SJCRH30 (cell line): ENCODE results near the gene CTDSPL2. TPM values are rescaled to one million over a fixed set of nuclear protein-coding genes. Genes with fewer than 3 reads are reported as not detected.
"Not testable (repeated sequence)": the region's sequence is repeated elsewhere in the genome, so short reads cannot be mapped to it uniquely, and the experiment has no call there.

Source experiments
- DNase-seq, 2 experiments: peaks; one replicate each; pipeline ENCODE4 v3.0.0-alpha.2; 2015 to 2020
- H3K27ac ChIP-seq: fragments of 250-450 bp; sonication (Bioruptor Pico); 2 replicates; pipeline ENCODE4 v1.5.1; 2020; ENCODE audit warnings: mild to moderate bottlenecking, moderate library complexity
- H3K27me3 ChIP-seq: fragments of 250-450 bp; sonication (Bioruptor Pico); 2 replicates; pipeline ENCODE4 v1.5.1; 2020; ENCODE audit warnings: mild to moderate bottlenecking, moderate library complexity
- H3K36me3 ChIP-seq: fragments of 250-450 bp; sonication (Bioruptor Pico); 2 replicates; pipeline ENCODE4 v1.5.1; 2020; ENCODE audit warnings: mild to moderate bottlenecking, moderate library complexity
- H3K4me1 ChIP-seq: fragments of 250-450 bp; sonication (Bioruptor Pico); 2 replicates; pipeline ENCODE4 v1.5.1; 2020; ENCODE audit warnings: mild to moderate bottlenecking, moderate library complexity
- H3K4me3 ChIP-seq: fragments of 250-450 bp; sonication (Bioruptor Pico); 2 replicates; pipeline ENCODE4 v1.5.1; 2020; ENCODE audit warnings: mild to moderate bottlenecking, moderate library complexity
- H3K9me3 ChIP-seq: fragments of 250-450 bp; sonication (Bioruptor Pico); replicated peaks from 2 replicates; pipeline ENCODE4 v1.5.1; 2020; ENCODE audit warnings: mild to moderate bottlenecking, moderate library complexity
- total RNA-seq: library from RNA; depleted of rRNA; stranded (reverse); fragments of >200 nt; shearing (Covaris generic); gene quantifications from 2 replicates; pipeline ENCODE4 v1.2.3, GENCODE V29; 2014

CTDSPL2 gene
- total RNA-seq, 1 experiment from 2014 or later, result 145 TPM

- Histone ChIP-seq H3K4me1 (no peaks in the 10 kb centered on the region), H3K9me3 (peaks cover 10% of the 10 kb centered on the region), H3K27me3 (no peaks in the 10 kb centered on the region), H3K27ac (no peak overlapping the region), H3K36me3 (peaks cover 5% of the 10 kb centered on the region), H3K4me3 (no peak overlapping the region)
- DNase-seq, result no peak
Observed at GRCh38 chr15:44450172-44450571, 22.7 kb downstream of the CTDSPL2 start.

DNA sequence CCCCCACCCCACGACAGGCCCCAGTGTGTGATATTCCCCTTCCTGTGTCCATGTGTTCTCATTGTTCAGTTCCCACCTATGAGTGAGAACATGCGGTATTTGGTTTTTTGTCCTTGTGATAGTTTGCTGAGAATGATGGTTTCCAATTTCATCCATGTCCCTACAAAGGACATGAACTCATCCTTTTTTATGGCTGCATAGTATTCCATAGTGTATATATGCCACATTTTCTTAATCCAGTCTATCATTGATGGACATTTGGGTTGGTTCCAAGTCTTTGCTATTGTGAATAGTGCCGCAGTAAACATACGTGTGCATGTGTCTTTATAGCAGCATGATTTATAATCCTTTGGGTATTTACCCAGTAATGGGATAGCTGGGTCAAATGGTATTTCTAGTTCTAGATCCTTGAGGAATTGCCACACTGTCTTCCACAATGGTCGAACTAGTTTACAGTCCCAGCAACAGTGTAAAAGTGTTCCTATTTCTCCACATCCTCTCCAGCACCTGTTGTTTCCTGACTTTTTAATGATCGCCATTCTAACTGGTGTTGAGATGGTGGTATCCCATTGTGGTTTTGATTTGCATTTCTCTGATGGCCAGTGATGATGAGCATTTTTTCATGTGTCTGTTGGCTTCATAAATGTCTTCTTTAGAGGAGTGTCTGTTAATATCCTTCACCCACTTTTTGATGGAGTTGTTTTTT lies 26.3 kb downstream of the CTDSPL2 start:
- not testable (repeated sequence) for H3K27ac ChIP-seq, H3K27me3 ChIP-seq, H3K36me3 ChIP-seq, H3K4me1 ChIP-seq, H3K4me3 ChIP-seq, DNase-seq
- peaks cover 10% of the 10 kb centered on the region for H3K9me3 ChIP-seq

- H3K4me1 ChIP-seq, result no peaks in the 10 kb centered on the region
- H3K9me3 ChIP-seq, result peaks cover 7% of the 10 kb centered on the region
- H3K4me3 ChIP-seq, result no peak overlapping the region
- H3K27ac ChIP-seq, result no peak overlapping the region
- peaks cover 39% of the 10 kb centered on the region for H3K36me3 ChIP-seq
- DNase-seq, result no peak
- no peaks in the 10 kb centered on the region for H3K27me3 ChIP-seq
Observed at GRCh38 chr15:44458429-44458828, 31.0 kb downstream of the CTDSPL2 start.

- Histone ChIP-seq H3K27me3 (no peaks in the 10 kb centered on the region), H3K36me3 (peaks cover 53% of the 10 kb centered on the region), H3K4me3 (no peak overlapping the region), H3K4me1 (no peaks in the 10 kb centered on the region), H3K9me3 (peaks cover 3% of the 10 kb centered on the region; the same call in 1 of the 2 replicates), H3K27ac (no peak overlapping the region)
- no peak for DNase-seq
Observed at GRCh38 chr15:44468709-44469385, 41.4 kb downstream of the CTDSPL2 start.

DNA sequence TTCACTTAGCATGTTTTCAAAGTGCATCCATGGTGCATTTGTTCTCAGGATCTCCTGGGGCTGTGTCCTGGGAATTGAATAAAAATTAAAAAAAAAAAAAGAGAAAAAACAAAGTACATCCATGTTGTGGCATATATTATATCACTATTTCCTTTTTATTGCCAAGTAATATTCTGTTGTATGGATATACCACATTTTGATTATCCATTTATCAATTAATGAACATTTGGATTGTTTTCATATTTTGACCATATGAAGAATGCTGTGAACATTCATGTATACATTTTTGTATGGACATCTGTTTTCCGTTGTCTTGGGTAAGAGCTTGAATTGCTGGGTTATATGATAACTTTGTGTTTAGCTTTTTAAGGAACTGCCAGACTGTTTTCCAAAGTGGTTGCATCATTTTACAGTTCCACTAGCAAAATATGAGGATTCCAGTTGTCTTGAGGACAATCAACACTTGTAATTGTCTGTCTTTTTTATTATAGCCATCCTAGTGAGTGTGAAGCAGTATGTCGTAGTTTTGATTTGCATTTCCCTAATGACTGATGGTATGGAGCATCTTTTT lies 44.5 kb downstream of the CTDSPL2 start:
- no peak for DNase-seq
- peaks cover 40% of the 10 kb centered on the region for H3K36me3 ChIP-seq
- H3K27me3 ChIP-seq, result no peaks in the 10 kb centered on the region
- H3K4me1 ChIP-seq, result no peaks in the 10 kb centered on the region
- H3K27ac ChIP-seq, result no peak overlapping the region
- H3K4me3 ChIP-seq, result no peak overlapping the region
- H3K9me3 ChIP-seq, result peaks cover 3% of the 10 kb centered on the region; the same call in 1 of the 2 replicates

- peaks cover 15% of the 10 kb centered on the region for H3K36me3 ChIP-seq
- DNase-seq, result no peak
- no peaks in the 10 kb centered on the region for H3K27me3 ChIP-seq
- H3K9me3 ChIP-seq, result no peaks in the 10 kb centered on the region
- H3K27ac ChIP-seq, result no peak overlapping the region
- no peaks in the 10 kb centered on the region for H3K4me1 ChIP-seq
- no peak overlapping the region for H3K4me3 ChIP-seq
Observed at GRCh38 chr15:44479343-44479742, 51.9 kb downstream of the CTDSPL2 start.

DNA sequence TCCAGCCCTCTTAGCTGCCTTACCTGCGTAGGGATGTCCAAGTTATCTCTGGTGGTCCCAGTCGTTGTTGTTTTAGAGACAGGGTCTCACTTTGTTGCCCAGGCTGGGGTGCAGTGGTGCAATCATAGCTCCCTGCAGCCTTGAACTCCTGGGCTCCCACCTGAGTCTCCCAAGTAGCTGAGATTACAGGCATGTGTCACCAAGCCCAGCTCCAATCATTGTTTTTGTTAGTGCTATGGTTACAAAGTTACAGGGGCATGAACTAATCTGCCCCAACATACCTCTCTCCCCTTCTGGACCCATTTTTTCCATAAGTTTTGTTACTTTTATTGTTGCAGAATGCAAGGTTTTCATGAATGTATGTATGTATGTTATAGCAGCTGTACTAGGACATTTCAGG lies 54.7 kb downstream of the CTDSPL2 start:
- Histone ChIP-seq H3K27ac (no peak overlapping the region), H3K4me3 (no peak overlapping the region), H3K9me3 (no peaks in the 10 kb centered on the region), H3K36me3 (peaks cover 13% of the 10 kb centered on the region), H3K27me3 (no peaks in the 10 kb centered on the region), H3K4me1 (no peaks in the 10 kb centered on the region)
- DNase-seq, result no peak

DNA sequence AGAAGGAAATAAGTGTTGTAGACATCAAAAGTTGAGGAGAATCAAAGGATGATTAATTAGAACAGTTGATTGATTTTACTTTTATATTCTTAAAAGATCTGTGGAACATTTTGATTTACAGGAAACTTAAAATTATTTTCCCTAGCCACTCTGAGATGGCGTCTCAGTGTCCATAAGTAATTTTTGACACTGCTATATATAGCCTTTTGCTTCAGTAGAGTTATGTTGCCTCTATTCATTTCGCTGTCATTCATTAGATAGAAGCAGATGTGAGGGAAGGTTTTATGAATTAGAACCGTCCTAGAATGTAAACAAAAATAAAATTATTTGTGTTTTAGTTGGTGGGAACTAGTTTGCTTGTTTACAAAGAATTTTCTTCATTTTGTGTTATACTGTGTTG lies 58.5 kb downstream of the CTDSPL2 start:
- H3K4me1 ChIP-seq, result peaks cover 3% of the 10 kb centered on the region; the same call in 1 of the 2 replicates
- peaks cover 44% of the 10 kb centered on the region for H3K36me3 ChIP-seq
- no peaks in the 10 kb centered on the region for H3K9me3 ChIP-seq
- H3K4me3 ChIP-seq, result no peak overlapping the region
- no peaks in the 10 kb centered on the region for H3K27me3 ChIP-seq
- no peak for DNase-seq
- no peak overlapping the region for H3K27ac ChIP-seq

DNA sequence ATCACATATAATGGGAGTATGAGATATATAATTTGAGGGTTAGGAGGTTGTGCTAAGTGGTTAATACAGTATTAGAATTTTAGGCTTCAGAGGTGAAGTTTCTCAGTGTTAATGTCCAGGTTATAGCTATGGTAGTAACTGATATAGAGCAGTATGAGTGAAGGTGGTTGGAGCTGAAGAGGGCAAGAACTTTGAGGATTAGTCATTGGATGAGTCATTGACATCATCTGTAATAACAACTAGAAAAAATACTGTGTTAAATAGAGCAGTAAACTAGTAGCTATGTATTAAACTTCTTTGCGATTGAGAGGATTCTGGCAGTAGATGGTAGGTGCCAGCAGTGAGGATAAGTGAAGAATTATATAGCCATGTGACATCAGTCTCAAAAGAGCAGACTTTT lies 62.0 kb downstream of the CTDSPL2 start:
- Histone ChIP-seq H3K9me3 (no peaks in the 10 kb centered on the region), H3K4me3 (no peak overlapping the region), H3K27me3 (no peaks in the 10 kb centered on the region), H3K36me3 (peaks cover 57% of the 10 kb centered on the region), H3K4me1 (peaks cover 3% of the 10 kb centered on the region; the same call in 1 of the 2 replicates), H3K27ac (no peak overlapping the region)
- no peak for DNase-seq

DNA sequence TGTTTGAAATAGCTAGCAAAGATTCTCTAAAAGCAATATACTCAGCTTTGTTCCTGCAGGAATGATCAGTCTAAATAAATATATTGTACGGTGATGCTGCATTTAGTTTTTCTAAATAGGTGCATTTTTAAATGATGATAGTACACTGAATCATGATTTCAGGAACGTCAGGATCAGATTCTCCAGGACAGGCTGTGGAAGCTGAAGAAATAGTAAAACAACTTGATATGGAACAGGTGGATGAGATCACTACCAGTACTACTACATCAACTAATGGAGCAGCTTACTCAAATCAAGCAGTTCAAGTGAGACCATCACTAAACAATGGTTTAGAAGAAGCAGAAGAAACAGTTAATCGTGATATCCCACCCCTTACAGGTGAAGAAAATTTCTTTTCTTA lies 63.2 kb downstream of the CTDSPL2 start:
- Histone ChIP-seq H3K4me3 (no peak overlapping the region), H3K27ac (no peak overlapping the region), H3K4me1 (peaks cover 3% of the 10 kb centered on the region; the same call in 1 of the 2 replicates), H3K27me3 (no peaks in the 10 kb centered on the region), H3K9me3 (no peaks in the 10 kb centered on the region), H3K36me3 (peaks cover 61% of the 10 kb centered on the region)
- no peak for DNase-seq

GRCh38 chr15:44492040-44492439 lies 64.6 kb downstream of the CTDSPL2 start:
- peaks cover 68% of the 10 kb centered on the region for H3K36me3 ChIP-seq
- no peaks in the 10 kb centered on the region for H3K27me3 ChIP-seq
- H3K27ac ChIP-seq, result no peak overlapping the region
- H3K4me1 ChIP-seq, result peaks cover 3% of the 10 kb centered on the region; the same call in 1 of the 2 replicates
- DNase-seq, result no peak
- no peaks in the 10 kb centered on the region for H3K9me3 ChIP-seq
- H3K4me3 ChIP-seq, result no peak overlapping the region

- Histone ChIP-seq H3K9me3 (no peaks in the 10 kb centered on the region), H3K4me3 (no peak overlapping the region), H3K27me3 (no peaks in the 10 kb centered on the region), H3K4me1 (peaks cover 3% of the 10 kb centered on the region; the same call in 1 of the 2 replicates), H3K36me3 (peaks cover 67% of the 10 kb centered on the region), H3K27ac (no peak overlapping the region)
- DNase-seq, result no peak
Observed at GRCh38 chr15:44492672-44493071, 65.2 kb downstream of the CTDSPL2 start.

DNA sequence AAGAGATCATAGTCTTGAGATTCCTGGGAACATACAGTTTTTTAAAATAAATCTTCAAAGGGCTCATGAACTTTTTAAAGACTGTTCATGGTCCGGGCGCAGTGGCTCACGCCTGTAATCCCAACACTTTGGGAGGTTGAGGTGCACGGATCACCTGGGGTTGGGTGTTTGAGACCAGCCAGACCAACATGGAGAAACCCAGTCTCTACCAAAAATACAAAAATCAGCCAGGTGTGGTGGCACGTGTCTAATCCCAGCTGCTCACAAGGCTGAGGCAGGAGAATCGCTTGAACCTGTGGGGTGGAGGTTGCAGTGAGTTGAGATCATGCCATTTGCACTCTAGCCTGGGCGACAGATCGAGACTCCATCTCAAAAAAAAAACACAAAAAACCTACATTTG lies 68.1 kb downstream of the CTDSPL2 start:
- Histone ChIP-seq H3K4me1 (no peaks in the 10 kb centered on the region), H3K4me3 (no peak overlapping the region), H3K9me3 (no peaks in the 10 kb centered on the region), H3K36me3 (peaks cover 64% of the 10 kb centered on the region), H3K27ac (no peak overlapping the region), H3K27me3 (no peaks in the 10 kb centered on the region)
- no peak for DNase-seq

- no peak for DNase-seq
- no peak overlapping the region for H3K27ac ChIP-seq
- H3K4me3 ChIP-seq, result no peak overlapping the region
- H3K36me3 ChIP-seq, result peaks cover 65% of the 10 kb centered on the region
- H3K4me1 ChIP-seq, result peaks cover 5% of the 10 kb centered on the region; the same call in 1 of the 2 replicates
- no peaks in the 10 kb centered on the region for H3K9me3 ChIP-seq
- H3K27me3 ChIP-seq, result no peaks in the 10 kb centered on the region
Observed at GRCh38 chr15:44500555-44500954, 73.1 kb downstream of the CTDSPL2 start.

GRCh38 chr15:44501768-44502366 lies 74.4 kb downstream of the CTDSPL2 start:
- H3K36me3 ChIP-seq, result peaks cover 60% of the 10 kb centered on the region
- peak in 1 of 2 experiments; percentile 56 for DNase-seq

More at GRCh38 chr15:44501768-44502366, 74.4 kb downstream of the CTDSPL2 start:
- Histone ChIP-seq H3K4me1 (peaks cover 5% of the 10 kb centered on the region; the same call in 1 of the 2 replicates), H3K27ac (no peak overlapping the region), H3K27me3 (no peaks in the 10 kb centered on the region), H3K4me3 (no peak overlapping the region), H3K9me3 (no peaks in the 10 kb centered on the region)
